MM.1S (cell line): ENCODE measurements around the gene BICDL1.
"Not testable (repeated sequence)": the region's sequence is repeated elsewhere in the genome, so short reads cannot be mapped to it uniquely, and the experiment has no call there.

ENCODE experiments used
- DNase-seq: peaks from one replicate; pipeline ENCODE4 v3.0.0-alpha.2; 2015
- H2AFZ ChIP-seq: fragments of 300-600 bp; sonication (generic); 2 replicates; pipeline ENCODE4 v1.6.0; 2016; ENCODE audit warnings: antibody characterized with exemption, low read length
- H3F3A ChIP-seq: fragments of 300-600 bp; sonication (generic); 2 replicates; pipeline ENCODE4 v1.6.1; 2016; ENCODE audit warnings: mild to moderate bottlenecking, antibody characterized with exemption, low read length, moderate library complexity, mixed read lengths; ENCODE audit not compliant: insufficient read depth
- H3K27ac ChIP-seq: fragments of 300-600 bp; sonication (generic); 2 replicates; pipeline ENCODE4 v1.5.1; 2016; ENCODE audit warnings: mild to moderate bottlenecking, low read length
- H3K27me3 ChIP-seq: fragments of 300-600 bp; sonication (generic); replicated peaks from 2 replicates; pipeline ENCODE4 v1.6.0; 2016; ENCODE audit warnings: low read length; ENCODE audit not compliant: insufficient read depth
- H3K36me3 ChIP-seq: fragments of 300-600 bp; sonication (generic); replicated peaks from 2 replicates; pipeline ENCODE4 v1.6.1; 2016; ENCODE audit warnings: mild to moderate bottlenecking, low read length, mixed read lengths; ENCODE audit not compliant: insufficient read depth
- H3K4me1 ChIP-seq: fragments of 300-600 bp; sonication (generic); 2 replicates; pipeline ENCODE4 v1.6.1; 2016; ENCODE audit warnings: low read length, mixed read lengths
- H3K4me2 ChIP-seq: fragments of 300-600 bp; sonication (generic); 2 replicates; pipeline ENCODE4 v1.6.0; 2016; ENCODE audit warnings: low read depth, low read length
- H3K4me3 ChIP-seq: fragments of 300-600 bp; sonication (generic); 2 replicates; pipeline ENCODE4 v1.5.1; 2016; ENCODE audit warnings: low read length, mixed read lengths
- H3K79me2 ChIP-seq: fragments of 300-600 bp; sonication (generic); 2 replicates; pipeline ENCODE4 v1.6.1; 2016; ENCODE audit warnings: mixed run types, low read length, mixed read lengths
- H3K9ac ChIP-seq: fragments of 300-600 bp; sonication (generic); 2 replicates; pipeline ENCODE4 v1.6.1; 2016; ENCODE audit warnings: low read length, mixed read lengths
- H3K9me2 ChIP-seq: fragments of 300-600 bp; sonication (generic); replicated peaks from 2 replicates; pipeline ENCODE4 v1.6.1; 2016; ENCODE audit warnings: mild to moderate bottlenecking, low read length, mixed read lengths; ENCODE audit not compliant: insufficient read depth
- H3K9me3 ChIP-seq: fragments of 300-600 bp; sonication (generic); replicated peaks from 2 replicates; pipeline ENCODE4 v1.6.1; 2016; ENCODE audit warnings: mild to moderate bottlenecking, low read length, mixed read lengths; ENCODE audit not compliant: insufficient read depth
- H4K20me1 ChIP-seq: fragments of 300-600 bp; sonication (generic); 2 replicates; pipeline ENCODE4 v1.6.1; 2016; ENCODE audit warnings: mild to moderate bottlenecking, low read length, moderate library complexity, mixed read lengths; ENCODE audit not compliant: insufficient read depth
- EZH2 ChIP-seq: fragments of 300-600 bp; sonication (generic); optimal IDR thresholded peaks from 2 replicates; pipeline ENCODE3; 2017; ENCODE audit warnings: low read depth, mild to moderate bottlenecking, antibody characterized with exemption, low read length, mixed read lengths
- EZH2phosphoT487 ChIP-seq: fragments of 300-600 bp; sonication (generic); IDR thresholded peaks from 2 replicates; pipeline ENCODE4 v1.6.1; 2018; ENCODE audit warnings: antibody characterized with exemption, low read length
- TF ChIP-seq, protein P1 (sequence below): fragments of 300-600 bp; sonication (generic); IDR thresholded peaks from 2 replicates; pipeline ENCODE4 v1.5.1; 2016; ENCODE audit warnings: antibody characterized with exemption, low read length, mixed read lengths

Gene BICDL1

DNA sequence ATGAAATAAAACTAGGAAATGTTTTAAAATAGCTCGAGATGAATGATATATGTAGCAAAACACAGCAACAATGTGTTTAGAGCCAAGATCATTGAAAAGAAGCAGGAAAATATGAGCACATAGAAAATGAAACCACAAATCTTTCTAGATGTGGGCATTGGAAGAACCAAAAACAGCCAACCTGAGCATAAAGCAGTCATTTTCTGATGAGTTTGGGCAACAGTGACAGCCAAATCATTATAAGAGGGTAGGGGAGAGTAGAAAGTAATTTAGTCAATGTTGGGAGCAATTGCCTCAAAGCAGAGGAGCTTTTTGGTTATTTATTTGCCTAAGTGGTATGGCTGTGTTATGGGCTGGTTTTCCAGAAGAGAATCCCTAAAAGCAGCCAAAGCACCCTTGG, 8.8 kb upstream of the BICDL1 start:
- Histone ChIP-seq H3K4me2 (no peak overlapping the region), H3K4me1 (no peaks in the 10 kb centered on the region; the same call in 1 of the 2 replicates), H3F3A (no peaks in the 10 kb centered on the region), H3K27ac (no peak overlapping the region), H4K20me1 (no peaks in the 10 kb centered on the region), H3K4me3 (no peak overlapping the region), H3K9ac (no peak overlapping the region), H2AFZ (no peak overlapping the region), H3K9me3 (no peaks in the 10 kb centered on the region), H3K9me2 (no peaks in the 10 kb centered on the region), H3K36me3 (no peaks in the 10 kb centered on the region), H3K27me3 (no peaks in the 10 kb centered on the region), H3K79me2 (no peaks in the 10 kb centered on the region)
- TF ChIP-seq EZH2phosphoT487 (no peak), EZH2 (no peak)
- TF ChIP-seq, protein P1, sequence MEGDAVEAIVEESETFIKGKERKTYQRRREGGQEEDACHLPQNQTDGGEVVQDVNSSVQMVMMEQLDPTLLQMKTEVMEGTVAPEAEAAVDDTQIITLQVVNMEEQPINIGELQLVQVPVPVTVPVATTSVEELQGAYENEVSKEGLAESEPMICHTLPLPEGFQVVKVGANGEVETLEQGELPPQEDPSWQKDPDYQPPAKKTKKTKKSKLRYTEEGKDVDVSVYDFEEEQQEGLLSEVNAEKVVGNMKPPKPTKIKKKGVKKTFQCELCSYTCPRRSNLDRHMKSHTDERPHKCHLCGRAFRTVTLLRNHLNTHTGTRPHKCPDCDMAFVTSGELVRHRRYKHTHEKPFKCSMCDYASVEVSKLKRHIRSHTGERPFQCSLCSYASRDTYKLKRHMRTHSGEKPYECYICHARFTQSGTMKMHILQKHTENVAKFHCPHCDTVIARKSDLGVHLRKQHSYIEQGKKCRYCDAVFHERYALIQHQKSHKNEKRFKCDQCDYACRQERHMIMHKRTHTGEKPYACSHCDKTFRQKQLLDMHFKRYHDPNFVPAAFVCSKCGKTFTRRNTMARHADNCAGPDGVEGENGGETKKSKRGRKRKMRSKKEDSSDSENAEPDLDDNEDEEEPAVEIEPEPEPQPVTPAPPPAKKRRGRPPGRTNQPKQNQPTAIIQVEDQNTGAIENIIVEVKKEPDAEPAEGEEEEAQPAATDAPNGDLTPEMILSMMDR, result no peak
- no peak for DNase-seq

DNA sequence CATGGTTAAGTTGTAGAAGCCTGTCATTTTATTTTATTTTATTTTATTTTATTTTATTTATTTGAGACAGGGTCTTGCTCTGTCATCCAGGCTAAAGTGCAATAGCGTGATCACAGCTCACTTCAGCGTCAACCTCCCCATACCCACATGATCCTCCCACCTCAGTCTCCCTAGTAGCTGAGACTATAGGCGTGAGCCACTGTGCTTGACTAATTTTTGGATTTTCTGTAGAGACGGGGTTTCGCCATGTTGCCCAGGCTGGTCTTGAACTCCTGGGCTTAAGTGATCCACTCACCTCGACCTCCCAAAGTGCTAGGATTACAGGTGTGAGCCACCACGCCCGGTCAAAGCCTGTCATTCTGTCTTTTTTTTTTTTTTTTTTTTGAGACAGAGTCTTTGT, 8.3 kb upstream of the BICDL1 start:
- H3K27me3 ChIP-seq, H2AFZ ChIP-seq, H3K9ac ChIP-seq, H3K79me2 ChIP-seq, H3K9me2 ChIP-seq, DNase-seq, H3K4me2 ChIP-seq, H3F3A ChIP-seq, H3K4me1 ChIP-seq, H3K4me3 ChIP-seq, H4K20me1 ChIP-seq, H3K27ac ChIP-seq, H3K9me3 ChIP-seq, H3K36me3 ChIP-seq: not testable (repeated sequence)

DNA sequence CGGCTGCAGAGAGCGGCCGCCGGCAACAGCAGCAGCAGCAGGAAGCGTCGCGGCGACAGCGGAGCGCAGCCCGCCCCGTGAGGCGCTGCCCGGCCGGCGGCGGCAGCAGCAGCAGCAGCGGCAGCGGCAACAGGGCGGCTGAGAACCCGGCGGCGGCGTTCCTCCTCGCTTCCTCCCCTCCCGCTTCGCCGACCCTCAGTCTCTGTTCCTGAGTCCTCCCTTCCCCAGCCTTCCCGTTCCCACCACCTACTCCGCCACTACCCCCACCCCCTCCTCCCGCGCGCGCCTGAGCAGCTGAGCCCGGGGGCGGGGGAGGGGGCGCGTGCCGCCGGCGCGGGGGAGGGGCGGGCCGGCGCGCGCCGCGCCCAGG, 310 bp downstream of the BICDL1 start:
- no peaks in the 10 kb centered on the region for H3K27me3 ChIP-seq
- no peak overlapping the region for H2AFZ ChIP-seq
- H3K9me3 ChIP-seq, result no peaks in the 10 kb centered on the region
- H4K20me1 ChIP-seq, result no peaks in the 10 kb centered on the region
- H3K9ac ChIP-seq, result no peak overlapping the region
- no peaks in the 10 kb centered on the region for H3F3A ChIP-seq
- H3K4me3 ChIP-seq, result peak overlapping the region; percentile 36; the same call in 1 of the 2 replicates
- H3K4me2 ChIP-seq, result no peak overlapping the region
- peaks cover 7% of the 10 kb centered on the region; the same call in 1 of the 2 replicates for H3K4me1 ChIP-seq
- peak overlapping the region; percentile 21; the same call in 1 of the 2 replicates for H3K27ac ChIP-seq
- TF ChIP-seq EZH2phosphoT487, result no peak
- TF ChIP-seq, protein P1, result no peak
- no peaks in the 10 kb centered on the region for H3K79me2 ChIP-seq
- no peaks in the 10 kb centered on the region for H3K36me3 ChIP-seq
- no peaks in the 10 kb centered on the region for H3K9me2 ChIP-seq
- no peak for DNase-seq

DNA sequence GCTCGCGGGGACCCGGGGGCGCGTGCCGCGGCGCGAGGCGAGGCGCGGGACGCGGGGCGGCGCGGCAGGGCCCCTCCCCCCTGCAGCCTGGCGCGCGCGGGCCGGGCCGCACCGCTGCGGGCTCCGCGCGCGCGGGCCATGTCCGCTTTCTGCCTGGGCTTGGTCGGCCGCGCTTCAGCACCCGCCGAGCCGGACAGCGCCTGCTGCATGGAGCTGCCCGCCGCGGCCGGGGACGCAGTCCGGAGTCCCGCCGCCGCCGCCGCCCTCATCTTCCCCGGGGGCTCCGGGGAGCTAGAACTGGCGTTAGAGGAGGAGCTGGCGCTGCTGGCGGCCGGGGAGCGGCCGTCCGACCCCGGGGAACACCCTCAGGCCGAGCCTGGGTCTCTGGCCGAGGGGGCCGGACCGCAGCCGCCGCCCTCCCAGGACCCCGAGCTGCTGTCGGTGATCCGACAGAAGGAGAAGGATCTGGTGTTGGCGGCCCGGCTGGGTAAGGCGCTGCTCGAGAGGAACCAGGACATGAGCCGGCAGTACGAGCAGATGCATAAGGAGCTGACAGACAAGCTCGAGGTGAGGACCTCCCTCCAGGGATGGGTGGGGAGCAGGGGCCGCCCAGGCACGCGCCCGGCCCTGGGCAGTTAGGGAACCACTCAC, 820 bp downstream of the BICDL1 start:
- H3K9me3 ChIP-seq, result no peaks in the 10 kb centered on the region
- no peak overlapping the region for H3K27ac ChIP-seq
- no peaks in the 10 kb centered on the region for H3F3A ChIP-seq
- H3K9ac ChIP-seq, result no peak overlapping the region
- H3K4me3 ChIP-seq, result peak overlapping the region; percentile 59
- TF ChIP-seq, protein P1, result no peak
- TF ChIP-seq EZH2phosphoT487, result no peak
- TF ChIP-seq EZH2, result no peak
- peak; percentile 61 for DNase-seq
- H3K36me3 ChIP-seq, result no peaks in the 10 kb centered on the region
- peak overlapping the region; percentile 68 for H3K4me2 ChIP-seq
- H4K20me1 ChIP-seq, result no peaks in the 10 kb centered on the region
- H2AFZ ChIP-seq, result no peak overlapping the region
- H3K27me3 ChIP-seq, result no peaks in the 10 kb centered on the region
- no peaks in the 10 kb centered on the region for H3K79me2 ChIP-seq
- H3K9me2 ChIP-seq, result no peaks in the 10 kb centered on the region
- peaks cover 7% of the 10 kb centered on the region; the same call in 1 of the 2 replicates for H3K4me1 ChIP-seq
